ENCODE measurements around the gene ZNF827.

DNA sequence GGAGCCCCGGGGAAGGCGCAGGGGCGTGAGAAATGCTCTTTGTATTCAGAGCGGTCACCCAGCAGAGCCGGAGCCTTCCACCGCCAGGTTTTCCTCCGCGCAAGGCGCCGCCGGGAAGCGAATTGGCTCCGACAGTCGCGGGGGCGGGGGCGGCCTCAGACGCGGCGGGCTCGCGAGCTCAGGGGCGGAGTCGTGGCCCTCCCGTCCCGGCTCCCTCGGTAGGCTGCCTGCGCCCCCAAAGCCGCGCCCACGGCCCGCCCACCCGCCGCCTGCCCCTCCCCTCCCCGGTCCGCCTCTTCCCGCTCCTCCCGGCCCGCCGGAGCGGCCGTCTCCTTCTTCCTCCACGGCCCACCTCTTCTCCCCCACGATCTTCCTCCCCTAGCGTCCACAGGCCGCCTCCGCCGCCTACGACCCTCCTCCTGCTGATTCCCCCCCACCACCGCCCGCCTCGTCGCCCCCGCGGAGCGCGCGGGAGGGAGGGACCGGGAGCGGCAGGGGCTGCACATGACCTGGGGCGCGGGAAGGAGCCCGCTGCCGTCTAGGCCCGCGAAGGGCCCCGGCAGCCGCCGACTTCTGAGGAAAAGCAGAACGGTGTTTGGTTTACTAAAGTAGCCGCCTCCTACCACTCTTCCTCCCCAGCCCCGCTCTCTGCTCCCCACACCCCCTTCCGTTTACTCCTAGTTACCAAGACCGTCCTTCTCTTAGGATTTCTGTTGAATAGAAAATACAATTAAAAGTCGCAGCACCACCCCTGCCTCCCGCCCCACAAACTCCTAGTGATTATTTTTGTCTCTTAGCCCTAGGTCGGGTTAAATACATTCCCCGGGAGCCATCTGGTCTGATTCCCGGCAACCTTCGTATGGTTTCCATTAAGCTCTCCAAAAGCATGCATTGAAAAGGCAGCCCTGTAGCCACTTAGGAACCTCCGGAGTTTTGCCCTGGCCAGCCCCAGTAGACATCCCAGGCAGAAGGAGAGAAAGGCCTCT, 205.4 kb downstream of the ZNF827 start:
- TF ChIP-seq, protein P1, sequence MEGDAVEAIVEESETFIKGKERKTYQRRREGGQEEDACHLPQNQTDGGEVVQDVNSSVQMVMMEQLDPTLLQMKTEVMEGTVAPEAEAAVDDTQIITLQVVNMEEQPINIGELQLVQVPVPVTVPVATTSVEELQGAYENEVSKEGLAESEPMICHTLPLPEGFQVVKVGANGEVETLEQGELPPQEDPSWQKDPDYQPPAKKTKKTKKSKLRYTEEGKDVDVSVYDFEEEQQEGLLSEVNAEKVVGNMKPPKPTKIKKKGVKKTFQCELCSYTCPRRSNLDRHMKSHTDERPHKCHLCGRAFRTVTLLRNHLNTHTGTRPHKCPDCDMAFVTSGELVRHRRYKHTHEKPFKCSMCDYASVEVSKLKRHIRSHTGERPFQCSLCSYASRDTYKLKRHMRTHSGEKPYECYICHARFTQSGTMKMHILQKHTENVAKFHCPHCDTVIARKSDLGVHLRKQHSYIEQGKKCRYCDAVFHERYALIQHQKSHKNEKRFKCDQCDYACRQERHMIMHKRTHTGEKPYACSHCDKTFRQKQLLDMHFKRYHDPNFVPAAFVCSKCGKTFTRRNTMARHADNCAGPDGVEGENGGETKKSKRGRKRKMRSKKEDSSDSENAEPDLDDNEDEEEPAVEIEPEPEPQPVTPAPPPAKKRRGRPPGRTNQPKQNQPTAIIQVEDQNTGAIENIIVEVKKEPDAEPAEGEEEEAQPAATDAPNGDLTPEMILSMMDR (IDR thresholded peaks at IDR 0.05; ENCODE audit: low read depth, low read length, poor library complexity, severe bottlenecking) = no peak
- TF ChIP-seq EZH2phosphoT487 (IDR thresholded peaks at IDR 0.05; ENCODE audit: borderline replicate concordance, low read length) = no peak
